Body of pancreas (tissue), 4 donors: Measurements from ENCODE around the gene TMBIM6. TPM values are rescaled to one million over a fixed set of nuclear protein-coding genes. Genes with fewer than 3 reads are reported as not detected.

Source experiments
- ATAC-seq: fragments of 150-250 bp; one replicate; pipeline ENCODE4 v1.9.1; 2016
- DNase-seq, 4 donors: peaks; one replicate each; pipeline ENCODE4 v3.0.0-alpha.2; 2019
- H3K27ac ChIP-seq, 4 donors: fragments of 200-600 bp; sonication (generic); 1 replicate in 3 of 4; 2 replicates in 1 of 4; pipeline versions ENCODE4 v1.5.1 to v1.6.1; 2016 to 2019; ENCODE audit warnings: mild to moderate bottlenecking in 1 of 4, mixed read lengths in 1 of 4, moderate library complexity in 1 of 4
- H3K27me3 ChIP-seq, 2 donors: fragments of 200-600 bp; sonication (generic); one replicate each; pipeline ENCODE4 v1.6.0; 2016; ENCODE audit warnings: mild to moderate bottlenecking in 1 of 2
- H3K36me3 ChIP-seq, 2 donors: fragments of 200-600 bp; sonication (generic); replicated peaks in 1 of 2; 2 replicates each; pipeline ENCODE4 v1.5.1; 2016; ENCODE audit warnings: low read depth in 2 of 2; ENCODE audit not compliant: insufficient read depth in 1 of 2
- H3K4me1 ChIP-seq: fragments of 200-600 bp; sonication (generic); one replicate; pipeline ENCODE4 v1.6.0; 2016
- H3K4me3 ChIP-seq, 2 donors: fragments of 200-600 bp; sonication (generic); 1 replicate in 1 of 2; 2 replicates in 1 of 2; pipeline ENCODE4 v1.5.1; 2016 to 2019
- H3K9me3 ChIP-seq, 3 donors: fragments of 200-600 bp; sonication (generic); 1 replicate in 2 of 3; 2 replicates in 1 of 3; pipeline ENCODE4 v1.5.1; 2016
- CTCF ChIP-seq, 7 experiments: fragments of 450-650 bp in 4 of 7; fragments of 200-600 bp in 3 of 7; sonication (generic) in 3 of 7; IDR thresholded peaks; one replicate each; pipeline ENCODE4 v1.5.1; 2016 to 2019; ENCODE audit warnings: antibody characterized with exemption in 7 of 7
- POLR2A ChIP-seq, 3 donors: fragments of 450-650 bp; IDR thresholded peaks; one replicate each; pipeline ENCODE4 v1.6.1; 2016; ENCODE audit warnings: antibody characterized with exemption in 3 of 3, mild to moderate bottlenecking in 2 of 3
- whole genome bisulfite sequencing, 2 donors: methylation state at CpG; one replicate each; pipeline ENCODE4 v1.1.5; 2017; 5-methylcytosine and 5-hydroxymethylcytosine counted together
- intact Hi-C: fragments of 100-400 bp; cut with DNase I; formaldehyde crosslinking; loops from one replicate; pipeline ENCODE4 v1.15.1; 2023
- total RNA-seq, 2 donors: library from RNA; depleted of rRNA; stranded (reverse); fragments of >200 nt; gene quantifications; one replicate each; pipeline ENCODE4 v1.1.0, GENCODE V29; 2016

TMBIM6 gene
- total RNA-seq, 2 donors from 2014 or later, result 234 to 256 TPM

GRCh38 chr12:49703647-49704137, 37.7 kb upstream of the TMBIM6 start:
- Histone ChIP-seq H3K9me3 (no peaks in the 10 kb centered on the region), H3K27me3 (no peaks in the 10 kb centered on the region), H3K36me3 (no peaks in the 10 kb centered on the region), H3K4me3 (no peak overlapping the region), H3K4me1 (peaks cover 11% of the 10 kb centered on the region), H3K27ac (no peak overlapping the region)
- TF ChIP-seq POLR2A (IDR thresholded peaks at IDR 0.05), result no peak
- TF ChIP-seq CTCF (IDR thresholded peaks at IDR 0.05), result no peak
- 49 to 66% methylated on average over 3 of the region's 3 CpGs for WGBS, 2 donors
- DNase-seq, result peak in 1 of 4 donors; percentile 10
- intact Hi-C loops, result no loop called here
- no peak for ATAC-seq

- Histone ChIP-seq H3K4me1 (peaks cover 4% of the 10 kb centered on the region), H3K27me3 (no peaks in the 10 kb centered on the region), H3K4me3 (no peak overlapping the region), H3K36me3 (no peaks in the 10 kb centered on the region), H3K9me3 (no peaks in the 10 kb centered on the region), H3K27ac (peak overlapping the region in 1 of 4 donors; percentile 75)
- no peak for ATAC-seq
- intact Hi-C loops, result loop anchor here (5.0 kb wide), 1 partner anchor 63 kb away; no protein-coding TSS in a partner anchor
- 64 to 80% methylated on average over 10 of the region's 10 CpGs for WGBS, 2 donors
- TF ChIP-seq POLR2A (IDR thresholded peaks at IDR 0.05) (peak in 1 of 3 donors; percentile 25), CTCF (IDR thresholded peaks at IDR 0.05) (no peak)
- DNase-seq, result peak; percentile 9 to 39 (median 16)
These were observed 35.8 kb upstream of the TMBIM6 start for GRCh38 chr12:49705479-49706134.

- Histone ChIP-seq H3K27ac (peak overlapping the region in 3 of 4 donors; percentile 51 to 75 (median 67)), H3K4me3 (peak overlapping the region; percentile 39 to 49), H3K36me3 (no peaks in the 10 kb centered on the region), H3K9me3 (no peaks in the 10 kb centered on the region), H3K4me1 (peaks cover 4% of the 10 kb centered on the region), H3K27me3 (no peaks in the 10 kb centered on the region)
- intact Hi-C loops, result loop anchor here (5.0 kb wide), 1 partner anchor 64 kb away; no protein-coding TSS in a partner anchor
- peak in 2 of 4 donors; percentile 5 to 17 for DNase-seq
- ATAC-seq, result peak; percentile 4
- 13 to 32% methylated on average over 22 to 41 of the region's 43 CpGs for WGBS, 2 donors
- TF ChIP-seq CTCF (IDR thresholded peaks at IDR 0.05) (no peak), POLR2A (IDR thresholded peaks at IDR 0.05) (no peak)
These were observed 34.8 kb upstream of the TMBIM6 start for GRCh38 chr12:49706351-49707127.

- peak within 1 kb of the TSS in 3 of 4 donors; percentile 51 to 75 (median 67) for H3K27ac ChIP-seq
- DNase-seq (peak; percentile 97 to 99 (median 98)), ATAC-seq (peak; percentile 99)
- no peaks in the 10 kb centered on the region for H3K9me3 ChIP-seq
- intact Hi-C loops, result loop anchor here (5.0 kb wide), 1 partner anchor 65 kb away; no protein-coding TSS in a partner anchor
- 0 to 1% methylated on average over 12 to 87 of the region's 93 CpGs for WGBS, 2 donors
- no peaks in the 10 kb centered on the region for H3K36me3 ChIP-seq
- TF ChIP-seq CTCF (IDR thresholded peaks at IDR 0.05) (peak; percentile 93 to 99 (median 96)), POLR2A (IDR thresholded peaks at IDR 0.05) (no peak)
- H3K4me3 ChIP-seq, result peak within 1 kb of the TSS; percentile 39 to 49
- peaks cover 4% of the 10 kb centered on the region for H3K4me1 ChIP-seq
- no peaks in the 10 kb centered on the region for H3K27me3 ChIP-seq
These were observed 34.1 kb upstream of the TMBIM6 start, which contains the start of gene FMNL3 for GRCh38 chr12:49707128-49707811. Gene FMNL3, minus strand, starts transcription at chr12:49707405. Its CDS starts 225 bp downstream, at chr12:49707180.
